ENCODE results near the gene NDNF.

The NDNF gene

GRCh38 chr4:121070696-121071639, 1.4 kb downstream of the NDNF start:
- DNase-seq = peak; percentile 55

- no peak for DNase-seq
These were observed 2.1 kb downstream of the NDNF start for GRCh38 chr4:121070274-121070673.

- no peak for DNase-seq
These were observed 2.9 kb downstream of the NDNF start for GRCh38 chr4:121069430-121069829.

GRCh38 chr4:121064482-121064881, 7.9 kb downstream of the NDNF start:
- no peak for DNase-seq

- no peak for DNase-seq
These were observed 9.8 kb downstream of the NDNF start for GRCh38 chr4:121062521-121062920.

- DNase-seq = no peak
These were observed 10.5 kb downstream of the NDNF start for GRCh38 chr4:121061861-121062260.

- DNase-seq = no peak
These were observed 11.1 kb downstream of the NDNF start for GRCh38 chr4:121061215-121061614.

GRCh38 chr4:121057466-121057922, 14.8 kb downstream of the NDNF start:
- DNase-seq = no peak

- no peak for DNase-seq
These were observed 16.3 kb downstream of the NDNF start for GRCh38 chr4:121056066-121056465.

GRCh38 chr4:121054373-121054772, 18.0 kb downstream of the NDNF start:
- DNase-seq = no peak

GRCh38 chr4:121053601-121054143, 18.7 kb downstream of the NDNF start:
- peak; percentile 6 for DNase-seq

GRCh38 chr4:121050300-121050699, 22.0 kb downstream of the NDNF start:
- no peak for DNase-seq

- DNase-seq = no peak
These were observed 23.2 kb downstream of the NDNF start for GRCh38 chr4:121049072-121049599.

GRCh38 chr4:121048165-121048564, 24.2 kb downstream of the NDNF start:
- DNase-seq = no peak

GRCh38 chr4:121041307-121042090, 30.8 kb downstream of the NDNF start:
- DNase-seq = no peak

GRCh38 chr4:121034017-121034416, 38.3 kb downstream of the NDNF start:
- DNase-seq = no peak

GRCh38 chr4:121030711-121031110, 41.6 kb downstream of the NDNF start:
- DNase-seq = no peak

GRCh38 chr4:121030131-121030530, 42.2 kb downstream of the NDNF start:
- no peak for DNase-seq

- DNase-seq = no peak
These were observed 46.3 kb downstream of the NDNF start for GRCh38 chr4:121026034-121026433.

GRCh38 chr4:121025540-121025939, 46.8 kb downstream of the NDNF start:
- no peak for DNase-seq

- no peak for DNase-seq
These were observed 53.8 kb downstream of the NDNF start for GRCh38 chr4:121018543-121018942.

GRCh38 chr4:121016611-121017010, 55.7 kb downstream of the NDNF start:
- no peak for DNase-seq

- DNase-seq = no peak
These were observed 56.9 kb downstream of the NDNF start for GRCh38 chr4:121015421-121015820.
